ENCODE measurements around the gene OR5H14.
"Not testable (repeated sequence)": the region's sequence is repeated elsewhere in the genome, so short reads cannot be mapped to it uniquely, and the experiment has no call there.

OR5H14 gene

GRCh38 chr3:98147179-98147578 is at the start of gene OR5H14:
Gene OR5H14, plus strand, starts transcription at chr3:98147479. Its CDS starts 1,907 bp downstream, at chr3:98149386.
- no peak for DNase-seq

- DNase-seq, result no peak
Observed at GRCh38 chr3:98099848-98100247, 47.4 kb upstream of the OR5H14 start.

DNA sequence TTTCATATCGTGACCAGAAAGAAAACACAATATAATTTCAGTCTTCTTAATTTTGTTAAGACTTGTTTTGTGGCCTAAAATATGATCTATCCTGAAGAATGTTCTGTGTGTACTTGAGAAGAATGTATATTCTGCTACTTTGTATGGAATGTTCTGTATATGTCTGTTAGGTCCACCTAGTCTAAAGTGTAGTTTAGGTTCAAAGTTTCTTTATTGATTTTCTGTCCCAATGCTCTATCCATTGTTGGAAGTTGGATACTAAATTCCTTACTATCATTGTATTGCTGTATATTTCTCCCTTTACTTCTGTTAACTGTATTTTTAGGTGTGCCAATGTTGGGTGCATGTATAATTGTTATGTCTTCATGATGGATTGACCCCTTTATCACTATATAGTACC is 39.1 kb upstream of the OR5H14 start:
- DNase-seq, result no peak

DNA sequence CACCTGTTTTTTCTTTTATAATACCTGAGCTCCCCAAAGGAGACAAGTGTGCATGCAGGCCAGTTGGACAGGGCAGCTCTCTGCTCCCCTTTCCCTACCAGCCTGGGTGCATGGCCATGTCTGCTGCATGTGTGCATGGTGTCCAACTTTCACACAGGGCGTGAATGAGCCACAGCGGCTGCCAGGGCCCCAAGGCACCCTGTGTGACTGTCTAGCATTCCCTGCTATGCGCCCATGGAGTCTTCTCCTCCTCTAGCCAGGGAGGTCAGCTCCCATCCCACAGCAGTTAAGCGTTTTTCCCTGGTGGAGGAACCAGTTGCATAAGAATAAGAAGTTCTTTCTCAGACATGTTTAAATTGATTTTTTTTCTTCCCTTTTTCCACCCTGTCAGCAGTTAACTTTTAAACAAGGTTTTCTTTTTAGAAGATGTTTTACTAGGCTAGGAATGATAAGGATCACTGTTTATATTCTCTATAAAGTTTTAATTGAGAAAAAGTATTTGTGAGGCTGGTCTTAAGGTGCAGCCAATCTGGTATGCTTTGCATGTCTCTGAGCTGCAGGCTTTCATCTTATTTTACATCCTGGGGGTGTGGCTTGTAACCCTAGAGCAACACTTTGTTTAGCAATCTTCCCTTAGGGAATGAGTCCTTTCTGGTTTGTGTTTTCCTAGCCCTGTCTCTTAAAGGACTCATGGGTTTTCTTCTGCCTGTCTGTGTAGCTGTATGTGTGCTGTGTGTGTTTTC is 37.3 kb upstream of the OR5H14 start:
- DNase-seq, result no peak

- DNase-seq, result no peak
Observed at GRCh38 chr3:98110550-98110908, 36.8 kb upstream of the OR5H14 start.

GRCh38 chr3:98114264-98114663 is 33.0 kb upstream of the OR5H14 start:
- DNase-seq, result no peak

- DNase-seq, result no peak
Observed at GRCh38 chr3:98115717-98116116, 31.6 kb upstream of the OR5H14 start.

GRCh38 chr3:98130421-98130820 is 16.9 kb upstream of the OR5H14 start, which contains the start of gene OR5H1:
Gene OR5H1, plus strand, starts transcription at chr3:98130721. Its CDS starts 1,977 bp downstream, at chr3:98132698.
- no peak for DNase-seq

DNA sequence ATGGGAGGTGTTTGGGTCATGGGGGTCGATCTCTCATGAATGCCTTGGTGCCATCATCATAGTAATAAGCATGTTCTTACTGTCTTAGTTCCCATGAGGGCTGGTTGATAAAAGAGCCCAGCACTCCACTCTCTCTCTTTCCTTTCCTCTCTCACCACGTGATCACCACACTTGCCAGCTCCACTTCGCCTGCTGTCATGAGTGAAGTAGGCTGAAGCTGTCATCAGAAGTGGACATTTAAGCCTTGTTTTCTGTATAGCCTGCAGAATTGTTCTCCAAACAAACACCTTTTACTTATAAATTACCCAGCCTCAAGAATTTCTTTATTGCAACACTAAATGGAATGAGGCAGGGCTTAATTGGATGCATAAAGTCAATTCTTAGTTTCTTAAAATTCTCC is 10.6 kb upstream of the OR5H14 start:
- DNase-seq, result no peak

- not testable (repeated sequence) for DNase-seq
Observed at GRCh38 chr3:98137826-98138557, 9.3 kb upstream of the OR5H14 start.

DNA sequence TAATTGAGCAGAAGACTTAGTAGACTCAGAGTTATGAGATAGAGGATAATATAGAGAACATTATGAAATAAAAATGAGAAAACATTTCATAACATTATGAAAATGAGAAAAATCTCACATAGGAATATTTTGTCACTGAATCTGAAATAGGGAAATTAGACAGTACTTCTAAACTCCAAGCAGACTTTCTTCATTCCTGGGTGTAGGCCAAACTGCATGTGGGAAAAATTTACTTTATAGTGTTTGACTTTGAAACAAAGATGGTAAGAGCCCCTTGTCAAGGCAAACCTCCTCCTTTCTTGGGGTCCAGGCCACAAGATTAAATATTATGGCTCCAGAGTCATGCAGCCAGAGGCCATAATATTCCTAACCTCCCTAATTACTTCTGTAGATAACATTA is 6.7 kb upstream of the OR5H14 start:
- DNase-seq, result no peak

GRCh38 chr3:98148751-98149150 is 1.5 kb downstream of the OR5H14 start:
- DNase-seq, result no peak

GRCh38 chr3:98149456-98149855 is 2.2 kb downstream of the OR5H14 start:
- DNase-seq, result not testable (repeated sequence)

GRCh38 chr3:98151241-98151640 is 4.0 kb downstream of the OR5H14 start:
- DNase-seq, result no peak

DNA sequence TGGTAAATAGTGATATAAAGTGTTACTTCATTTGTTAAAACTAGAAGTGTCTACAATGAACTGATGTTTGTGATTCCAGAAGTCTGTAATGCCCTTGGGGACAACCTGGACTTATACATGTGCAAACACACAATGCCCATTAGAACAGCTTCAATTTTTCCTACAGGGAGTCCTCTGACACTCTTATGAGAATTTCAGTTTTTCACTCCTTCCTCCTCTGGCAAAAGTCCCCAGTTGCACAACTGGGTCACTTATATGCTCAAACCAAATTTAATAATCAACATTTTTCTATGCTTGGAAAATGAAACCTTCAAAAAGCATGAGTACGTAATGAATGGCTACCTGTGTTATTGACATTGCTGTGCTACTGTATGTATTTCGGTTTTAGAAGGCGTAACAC is 19.1 kb downstream of the OR5H14 start, which contains the start of gene OR5H15:
Gene OR5H15, plus strand, starts transcription at position 301 of the 400 bp plus-strand sequence. CDS start 2,004 bp downstream, outside the sequence.
- no peak for DNase-seq

DNA sequence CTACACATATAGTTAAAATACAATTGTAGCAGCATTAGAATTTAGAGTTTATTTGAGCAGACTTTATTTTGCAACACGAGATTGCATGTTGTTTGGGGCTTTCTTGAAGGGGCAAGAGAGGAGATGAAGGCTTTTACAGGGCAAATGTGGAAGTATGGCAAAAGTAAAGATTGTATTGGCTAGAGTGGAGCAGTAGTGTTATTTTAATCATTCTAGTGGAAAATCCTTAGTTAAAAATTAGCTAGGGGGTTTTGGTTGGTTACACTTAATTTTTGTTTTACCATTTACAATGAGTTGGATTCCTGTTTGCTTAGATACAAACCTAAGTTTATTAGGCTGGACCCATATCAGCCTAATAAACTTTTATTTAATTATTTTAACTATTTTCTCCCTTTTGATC is 23.8 kb downstream of the OR5H14 start:
- DNase-seq, result no peak

DNA sequence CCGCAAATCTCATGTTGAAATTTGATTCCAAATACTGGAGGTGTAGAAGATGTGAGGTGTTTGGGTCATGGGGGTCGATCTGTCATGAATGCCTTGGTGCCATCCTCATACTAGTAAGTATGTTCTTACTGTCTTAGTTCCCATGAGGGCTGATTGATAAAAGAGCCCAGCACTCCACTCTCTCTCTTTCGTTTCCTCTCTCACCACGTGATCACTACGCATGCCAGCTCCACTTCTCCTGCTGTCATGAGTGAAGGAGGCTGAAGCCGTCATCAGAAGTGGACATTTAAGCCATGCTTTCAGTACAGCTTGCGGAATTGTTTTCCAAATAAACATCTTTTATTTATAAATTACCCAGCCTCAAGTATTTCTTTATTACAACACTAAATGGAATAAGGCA is 25.3 kb downstream of the OR5H14 start:
- no peak for DNase-seq

- no peak for DNase-seq
Observed at GRCh38 chr3:98180319-98180890, 33.1 kb downstream of the OR5H14 start.

GRCh38 chr3:98182196-98182595 is 34.9 kb downstream of the OR5H14 start:
- no peak for DNase-seq

DNA sequence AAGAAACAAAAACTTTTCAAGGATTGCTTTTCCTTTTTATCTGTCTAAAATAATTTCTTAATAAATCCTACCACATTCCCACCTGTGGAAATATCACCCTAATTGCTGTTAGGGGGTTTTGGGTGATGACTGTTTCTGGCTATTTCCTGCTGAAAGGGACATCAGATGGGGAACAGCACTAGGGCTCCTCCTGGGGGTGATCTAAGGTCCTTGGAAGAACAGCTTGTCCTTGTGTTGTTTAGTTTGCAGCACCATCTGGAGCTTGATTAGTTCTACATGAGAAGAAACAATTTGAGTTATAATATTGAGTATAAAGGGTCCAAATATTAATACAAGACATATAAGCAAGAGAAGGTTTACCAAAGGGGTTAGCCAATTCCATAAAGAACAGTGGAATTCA is 37.9 kb downstream of the OR5H14 start:
- no peak for DNase-seq

DNA sequence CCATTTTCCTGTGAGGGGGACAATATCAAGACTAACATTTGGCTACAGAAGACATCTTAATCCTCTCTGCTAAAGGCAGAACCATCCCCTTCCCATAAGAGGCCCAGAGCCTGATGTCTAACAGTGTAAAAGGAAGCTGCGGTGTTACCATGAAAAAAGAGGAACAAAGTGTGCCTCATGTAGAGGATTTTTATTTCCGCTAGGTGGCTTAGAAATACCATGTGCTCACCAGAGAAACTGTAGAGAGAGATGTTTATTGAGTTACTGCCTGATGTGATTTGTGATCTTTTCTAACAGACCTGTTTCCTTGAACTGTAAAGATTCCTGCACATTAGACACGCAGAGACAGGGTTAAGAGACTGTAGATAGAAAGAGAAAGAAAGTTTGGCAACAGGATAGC is 41.3 kb downstream of the OR5H14 start:
- no peak for DNase-seq

DNA sequence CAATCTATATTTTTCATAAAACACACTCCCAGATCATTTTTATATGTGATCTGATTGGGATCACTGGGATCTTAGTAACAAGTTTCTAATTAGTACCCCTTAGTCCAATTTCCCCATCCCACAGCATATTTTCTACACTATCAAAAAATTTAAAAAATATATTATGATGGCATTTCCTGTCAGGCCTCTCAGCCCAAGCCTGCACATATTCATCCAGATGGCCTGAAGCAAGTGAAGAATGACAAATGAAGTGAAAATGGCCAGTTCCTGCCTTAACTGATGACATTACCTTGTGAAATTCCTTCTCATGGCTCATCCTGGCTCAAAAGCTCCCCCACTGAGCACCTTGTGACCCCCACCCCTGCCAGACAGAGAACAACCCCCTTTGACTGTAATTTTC is 43.6 kb downstream of the OR5H14 start:
- DNase-seq, result not testable (repeated sequence)

- DNase-seq, result not testable (repeated sequence)
Observed at GRCh38 chr3:98196293-98196692, 49.0 kb downstream of the OR5H14 start.

DNA sequence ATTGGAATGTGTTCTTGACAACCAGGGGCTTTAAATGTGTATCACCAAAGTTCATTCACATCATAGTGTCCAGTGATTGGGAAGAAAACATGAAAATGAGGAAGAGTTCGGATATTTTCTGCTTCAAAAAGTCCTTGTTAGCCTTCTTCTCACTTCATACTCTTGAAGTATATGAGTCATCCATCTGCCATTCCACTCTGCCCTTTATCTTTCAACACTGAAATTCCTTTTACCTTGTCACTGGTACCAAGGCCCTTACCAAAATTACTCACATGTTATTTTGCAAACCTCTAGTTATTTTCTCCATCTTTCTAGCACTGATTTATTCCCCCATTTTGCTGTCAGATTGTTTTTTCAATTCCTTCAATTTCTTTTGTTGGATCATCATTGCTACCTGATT is 51.7 kb downstream of the OR5H14 start:
- no peak for DNase-seq

All from activated CD4-positive, alpha-beta T cell treated with anti-CD3 and anti-CD28 coated beads for 4 hours (primary cell).